ENCODE measurements around the gene PLGRKT.
"Not testable (repeated sequence)": the region's sequence is repeated elsewhere in the genome, so short reads cannot be mapped to it uniquely, and the experiment has no call there.

PLGRKT gene

GRCh38 chr9:5375790-5376477 lies 61.8 kb downstream of the PLGRKT start:
- DNase-seq (ENCODE audit: low read depth): no peak

GRCh38 chr9:5375091-5375490 lies 62.6 kb downstream of the PLGRKT start:
- no peak for DNase-seq (ENCODE audit: low read depth)

- DNase-seq (ENCODE audit: low read depth): no peak
Measured at GRCh38 chr9:5364294-5365024, 73.3 kb downstream of the PLGRKT start.

- no peak for DNase-seq (ENCODE audit: low read depth)
Measured at GRCh38 chr9:5361326-5362010, 76.3 kb downstream of the PLGRKT start.

- no peak for DNase-seq (ENCODE audit: low read depth)
Measured at GRCh38 chr9:5360341-5360740, 77.4 kb downstream of the PLGRKT start.

- DNase-seq (ENCODE audit: low read depth): no peak
Measured at GRCh38 chr9:5357431-5358105, 80.2 kb downstream of the PLGRKT start.

- no peak for DNase-seq (ENCODE audit: low read depth)
Measured at GRCh38 chr9:5355817-5356216, 81.9 kb downstream of the PLGRKT start.

- DNase-seq (ENCODE audit: low read depth): no peak
Measured at GRCh38 chr9:5355226-5355625, 82.5 kb downstream of the PLGRKT start.

GRCh38 chr9:5354184-5354583 lies 83.5 kb downstream of the PLGRKT start:
- no peak for DNase-seq (ENCODE audit: low read depth)

- no peak for DNase-seq (ENCODE audit: low read depth)
Measured at GRCh38 chr9:5352637-5353248, 85.0 kb downstream of the PLGRKT start.

GRCh38 chr9:5338992-5339981 lies 98.4 kb downstream of the PLGRKT start, which contains the start of gene RLN1:
RLN1 (minus strand) TSS chr9:5339876; CDS start chr9:5339746, 130 bp downstream.
- not testable (repeated sequence) for DNase-seq (ENCODE audit: low read depth)

GRCh38 chr9:5336688-5337087 lies 101.0 kb downstream of the PLGRKT start:
- no peak for DNase-seq (ENCODE audit: low read depth)

- not testable (repeated sequence) for DNase-seq (ENCODE audit: low read depth)
Measured at GRCh38 chr9:5331276-5331675, 106.4 kb downstream of the PLGRKT start.

- DNase-seq (ENCODE audit: low read depth): no peak
Measured at GRCh38 chr9:5326893-5327548, 110.7 kb downstream of the PLGRKT start.

- no peak for DNase-seq (ENCODE audit: low read depth)
Measured at GRCh38 chr9:5326187-5326586, 111.5 kb downstream of the PLGRKT start.

- DNase-seq (ENCODE audit: low read depth): not testable (repeated sequence)
Measured at GRCh38 chr9:5321601-5322000, 116.1 kb downstream of the PLGRKT start.

GRCh38 chr9:5321058-5321457 lies 116.7 kb downstream of the PLGRKT start:
- DNase-seq (ENCODE audit: low read depth): no peak

GRCh38 chr9:5316406-5316805 lies 121.3 kb downstream of the PLGRKT start:
- DNase-seq (ENCODE audit: low read depth): not testable (repeated sequence)

- DNase-seq (ENCODE audit: low read depth): no peak
Measured at GRCh38 chr9:5315187-5315923, 122.4 kb downstream of the PLGRKT start.

Data from activated T-helper 9 cell treated with anti-CD3 and anti-CD28 coated beads, Interleukin-2, amount 50 U/mL, for 16 hours (primary cell).